Spleen (tissue), 7 donors: ENCODE measurements around the gene TSPAN9.

Experiments used
- POLR2A ChIP-seq, 3 donors: fragments of 450-650 bp; IDR thresholded peaks; one replicate each; pipeline ENCODE4 v1.5.1; 2017; ENCODE audit warnings: antibody characterized with exemption in 3 of 3, mild to moderate bottlenecking in 1 of 3
- POLR2AphosphoS5 ChIP-seq, 3 donors: sonication (generic); formaldehyde crosslinking; IDR thresholded peaks; one replicate each; pipeline ENCODE4 v1.5.1; 2017; ENCODE audit warnings: antibody characterized with exemption in 3 of 3
- TF ChIP-seq, protein P1 (sequence below), 11 experiments: fragments of 200-600 bp in 7 of 11; fragments of 450-650 bp in 4 of 11; sonication (generic) in 4 of 11; IDR thresholded peaks in 8 of 11; conservative IDR thresholded peaks in 3 of 11; 1 replicate in 7 of 11; 2 replicates in 4 of 11; pipeline versions ENCODE4 v1.4.0 to v1.8.0; 2016 to 2021; ENCODE audit warnings: antibody characterized with exemption in 11 of 11, inconsistent platforms in 4 of 11, mild to moderate bottlenecking in 1 of 11
- donor health status: DM: no; HTN: no; CAD: no; lungs with moderate emphysema.
- donor health status: DM: no; HTN: no; CAD: no.
- donor health status: DM: no; HTN: no; CAD: no.

GRCh38 chr12:3106579-3106978 is 29.4 kb downstream of the TSPAN9 start:
- TF ChIP-seq POLR2A (IDR thresholded peaks at IDR 0.05) (no peak), POLR2AphosphoS5 (IDR thresholded peaks at IDR 0.05) (no peak)
- TF ChIP-seq, protein P1, sequence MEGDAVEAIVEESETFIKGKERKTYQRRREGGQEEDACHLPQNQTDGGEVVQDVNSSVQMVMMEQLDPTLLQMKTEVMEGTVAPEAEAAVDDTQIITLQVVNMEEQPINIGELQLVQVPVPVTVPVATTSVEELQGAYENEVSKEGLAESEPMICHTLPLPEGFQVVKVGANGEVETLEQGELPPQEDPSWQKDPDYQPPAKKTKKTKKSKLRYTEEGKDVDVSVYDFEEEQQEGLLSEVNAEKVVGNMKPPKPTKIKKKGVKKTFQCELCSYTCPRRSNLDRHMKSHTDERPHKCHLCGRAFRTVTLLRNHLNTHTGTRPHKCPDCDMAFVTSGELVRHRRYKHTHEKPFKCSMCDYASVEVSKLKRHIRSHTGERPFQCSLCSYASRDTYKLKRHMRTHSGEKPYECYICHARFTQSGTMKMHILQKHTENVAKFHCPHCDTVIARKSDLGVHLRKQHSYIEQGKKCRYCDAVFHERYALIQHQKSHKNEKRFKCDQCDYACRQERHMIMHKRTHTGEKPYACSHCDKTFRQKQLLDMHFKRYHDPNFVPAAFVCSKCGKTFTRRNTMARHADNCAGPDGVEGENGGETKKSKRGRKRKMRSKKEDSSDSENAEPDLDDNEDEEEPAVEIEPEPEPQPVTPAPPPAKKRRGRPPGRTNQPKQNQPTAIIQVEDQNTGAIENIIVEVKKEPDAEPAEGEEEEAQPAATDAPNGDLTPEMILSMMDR (IDR thresholded peaks at IDR 0.05 in 8 of 11, conservative IDR thresholded peaks at IDR 0.05 in 3 of 11): no peak
